Mesenchymal stem cell (in vitro differentiated cells and primary cell): ENCODE results near the gene BRMS1L.

Experiments
- DNase-seq: peaks from one replicate; pipeline ENCODE4 v3.0.0-alpha.2; 2013
- H2AFZ ChIP-seq: one replicate; pipeline ENCODE4 v1.6.1; 2013; ENCODE audit warnings: low read depth, mild to moderate bottlenecking, control low read depth, inconsistent platforms, low read length, moderate library complexity
- H2AK5ac ChIP-seq: 2 replicates; pipeline ENCODE4 v1.6.1; 2013; ENCODE audit warnings: low read length, moderate library complexity, mild to moderate bottlenecking, inconsistent platforms; ENCODE audit not compliant: severe bottlenecking
- H2BK120ac ChIP-seq: one replicate; pipeline ENCODE4 v1.6.1; 2013; ENCODE audit warnings: low read depth, mild to moderate bottlenecking, inconsistent platforms, low read length, moderate library complexity
- H2BK12ac ChIP-seq, 2 experiments: one replicate each; pipeline ENCODE4 v1.6.1; 2013; ENCODE audit warnings: inconsistent platforms in 2 of 2, low read length in 2 of 2, mild to moderate bottlenecking in 2 of 2, moderate library complexity in 2 of 2, control low read depth in 1 of 2
- H2BK15ac ChIP-seq: one replicate; pipeline ENCODE4 v1.6.1; 2013; ENCODE audit warnings: mild to moderate bottlenecking, low read depth, inconsistent platforms; ENCODE audit not compliant: poor library complexity, severe bottlenecking
- H2BK5ac ChIP-seq: 2 replicates; pipeline ENCODE4 v1.6.1; 2013; ENCODE audit warnings: low read depth, mild to moderate bottlenecking, low read length, control low read depth, inconsistent platforms; ENCODE audit not compliant: poor library complexity, severe bottlenecking
- H3K14ac ChIP-seq, 2 experiments: one replicate each; pipeline ENCODE4 v1.6.1; 2013; ENCODE audit warnings: inconsistent platforms in 2 of 2, low read length in 2 of 2, control low read depth in 1 of 2, mild to moderate bottlenecking in 1 of 2, moderate library complexity in 1 of 2
- H3K18ac ChIP-seq, 2 experiments: one replicate each; pipeline ENCODE4 v1.6.1; 2013; ENCODE audit warnings: inconsistent platforms in 2 of 2, low read length in 2 of 2, control low read depth in 1 of 2, low read depth in 1 of 2, mild to moderate bottlenecking in 1 of 2
- H3K23ac ChIP-seq, 2 experiments: one replicate each; pipeline ENCODE4 v1.6.1; 2013; ENCODE audit warnings: inconsistent platforms in 2 of 2, low read length in 2 of 2, mild to moderate bottlenecking in 2 of 2, moderate library complexity in 2 of 2, control low read depth in 1 of 2
- H3K27ac ChIP-seq: 2 replicates; pipeline ENCODE4 v1.5.1; 2013; ENCODE audit warnings: mild to moderate bottlenecking, moderate library complexity, low read length, control low read depth, inconsistent platforms; ENCODE audit not compliant: poor library complexity, severe bottlenecking
- H3K27me3 ChIP-seq, 2 experiments: 2 replicates each; pipeline versions ENCODE4 v1.6.1 to v1.7.0; 2013; ENCODE audit warnings: low read length in 2 of 2, mild to moderate bottlenecking in 2 of 2, moderate library complexity in 2 of 2, control low read depth in 1 of 2, inconsistent platforms in 1 of 2; ENCODE audit not compliant: control insufficient read depth in 1 of 2, insufficient read depth in 1 of 2
- H3K36me3 ChIP-seq, 2 experiments: 2 replicates each; pipeline versions ENCODE4 v1.6.1 to v1.7.0; 2013; ENCODE audit warnings: low read length in 2 of 2, control low read depth in 1 of 2, inconsistent platforms in 1 of 2, low read depth in 1 of 2, mild to moderate bottlenecking in 1 of 2; ENCODE audit not compliant: insufficient read depth in 2 of 2, control insufficient read depth in 1 of 2
- H3K4ac ChIP-seq, 2 experiments: one replicate each; pipeline ENCODE4 v1.6.1; 2013; ENCODE audit warnings: inconsistent platforms in 2 of 2, low read length in 2 of 2, mild to moderate bottlenecking in 2 of 2, moderate library complexity in 2 of 2, control low read depth in 1 of 2, low read depth in 1 of 2
- H3K4me1 ChIP-seq: 2 replicates; pipeline ENCODE4 v1.6.1; 2013; ENCODE audit warnings: low read depth, low read length, control low read depth; ENCODE audit not compliant: control insufficient read depth, insufficient read depth
- H3K4me2 ChIP-seq: 2 replicates; pipeline ENCODE4 v1.6.1; 2013; ENCODE audit warnings: low read length, mild to moderate bottlenecking, inconsistent platforms; ENCODE audit not compliant: poor library complexity, severe bottlenecking
- H3K4me3 ChIP-seq, 2 experiments: 2 replicates each; pipeline versions ENCODE4 v1.5.1 to v1.7.0; 2013; ENCODE audit warnings: low read length in 2 of 2, mild to moderate bottlenecking in 2 of 2, control low read depth in 1 of 2, low read depth in 1 of 2; ENCODE audit not compliant: insufficient read depth in 1 of 2
- H3K79me1 ChIP-seq: replicated peaks from 2 replicates; pipeline ENCODE4 v1.6.1; 2013; ENCODE audit warnings: mild to moderate bottlenecking, control low read depth, low read length, inconsistent platforms; ENCODE audit not compliant: poor library complexity, severe bottlenecking
- H3K9ac ChIP-seq: 2 replicates; pipeline ENCODE4 v1.7.0; 2013; ENCODE audit warnings: mild to moderate bottlenecking, low read length, moderate library complexity
- H3K9me3 ChIP-seq: 2 replicates; pipeline ENCODE4 v1.7.0; 2013; ENCODE audit warnings: mild to moderate bottlenecking, low read length; ENCODE audit not compliant: control insufficient read depth
- H4K8ac ChIP-seq: one replicate; pipeline ENCODE4 v1.6.1; 2013; ENCODE audit warnings: inconsistent platforms, mild to moderate bottlenecking, low read length, moderate library complexity
- H4K91ac ChIP-seq: one replicate; pipeline ENCODE4 v1.6.1; 2013; ENCODE audit warnings: mild to moderate bottlenecking, low read length, inconsistent platforms
- WGBS: methylation state at CpG from one replicate; pipeline ENCODE4 v1.1.7; 2013; ENCODE audit warnings: mixed read lengths; 5-methylcytosine and 5-hydroxymethylcytosine counted together

BRMS1L gene

DNA sequence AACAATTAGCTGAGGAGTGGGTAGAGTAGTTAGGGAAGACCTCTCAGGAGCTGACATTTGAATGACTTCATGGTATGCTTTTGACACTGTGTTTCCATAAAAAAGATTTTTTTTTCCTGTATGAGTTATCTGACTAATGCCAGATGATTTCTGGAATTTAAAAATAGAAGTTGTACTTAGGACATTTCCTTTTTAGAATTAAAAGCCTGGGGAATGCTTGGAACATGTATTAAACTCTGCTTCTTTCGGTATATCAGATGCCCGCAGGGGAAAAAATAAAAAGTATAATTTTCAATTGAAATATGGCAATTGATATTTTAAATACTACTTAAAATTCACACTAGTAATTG is 41.1 kb downstream of the BRMS1L start:
- Histone ChIP-seq H3K4me2 (no peak overlapping the region), H4K8ac (no peak overlapping the region), H2BK5ac (no peak overlapping the region), H2AK5ac (no peak overlapping the region), H2BK120ac (no peak overlapping the region), H3K9me3 (no peaks in the 10 kb centered on the region), H3K14ac (no peak overlapping the region), H2AFZ (no peak overlapping the region), H4K91ac (no peak overlapping the region), H2BK15ac (no peak overlapping the region), H2BK12ac (no peak overlapping the region), H3K9ac (no peak overlapping the region), H3K4me3 (no peak overlapping the region), H3K23ac (no peak overlapping the region), H3K27ac (no peak overlapping the region), H3K79me1 (no peaks in the 10 kb centered on the region), H3K27me3 (no peaks in the 10 kb centered on the region), H3K4me1 (no peaks in the 10 kb centered on the region), H3K18ac (no peak overlapping the region), H3K36me3 (peaks cover 9 to 32% of the 10 kb centered on the region in 2 experiments), H3K4ac (no peak overlapping the region)
- no peak for DNase-seq
- whole genome bisulfite sequencing, result no CpG with 5 or more reads among the region's 2 CpGs

DNA sequence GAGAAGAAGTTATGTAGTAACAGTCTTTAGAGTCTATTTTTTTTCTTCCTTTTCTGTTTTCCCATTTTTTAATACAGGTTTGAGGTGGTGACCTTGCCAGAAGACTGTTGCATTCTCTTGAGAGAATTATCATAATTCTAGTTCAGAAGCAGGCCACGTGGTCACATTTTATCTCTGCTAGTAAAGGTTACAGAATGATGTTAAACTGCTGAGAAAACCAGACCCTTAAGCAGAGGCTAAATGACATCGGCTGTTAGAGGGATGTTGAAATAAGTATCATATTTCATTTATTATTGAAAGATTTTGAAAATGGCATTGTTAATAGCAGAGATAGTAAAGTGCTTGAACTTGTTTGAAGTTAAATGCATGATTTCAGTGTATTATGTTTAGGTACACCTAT is 49.2 kb downstream of the BRMS1L start:
- no peaks in the 10 kb centered on the region for H3K9me3 ChIP-seq
- H3K27ac ChIP-seq, result no peak overlapping the region
- no peak overlapping the region for H3K14ac ChIP-seq
- no peak overlapping the region for H4K8ac ChIP-seq
- H2BK15ac ChIP-seq, result no peak overlapping the region
- H3K18ac ChIP-seq, result no peak overlapping the region
- peaks cover 0 to 3% of the 10 kb centered on the region in 2 experiments for H3K36me3 ChIP-seq
- WGBS, result 83% methylated on average over 2 of the region's 2 CpGs
- no peak overlapping the region for H2BK120ac ChIP-seq
- H2AK5ac ChIP-seq, result no peak overlapping the region
- H2BK5ac ChIP-seq, result no peak overlapping the region
- H3K79me1 ChIP-seq, result no peaks in the 10 kb centered on the region
- H3K27me3 ChIP-seq, result no peaks in the 10 kb centered on the region
- H3K23ac ChIP-seq, result no peak overlapping the region
- H2AFZ ChIP-seq, result no peak overlapping the region
- H2BK12ac ChIP-seq, result no peak overlapping the region
- no peak overlapping the region for H3K4me2 ChIP-seq
- H3K4me3 ChIP-seq, result no peak overlapping the region
- DNase-seq, result no peak
- H4K91ac ChIP-seq, result no peak overlapping the region
- no peaks in the 10 kb centered on the region for H3K4me1 ChIP-seq
- no peak overlapping the region for H3K9ac ChIP-seq
- no peak overlapping the region for H3K4ac ChIP-seq

GRCh38 chr14:35877276-35877675 is 51.1 kb downstream of the BRMS1L start:
- H3K4me1 ChIP-seq, result no peaks in the 10 kb centered on the region
- no peak overlapping the region for H3K27ac ChIP-seq
- no peak overlapping the region for H3K23ac ChIP-seq
- H2AK5ac ChIP-seq, result no peak overlapping the region
- H4K8ac ChIP-seq, result no peak overlapping the region
- no peak overlapping the region for H4K91ac ChIP-seq
- peaks cover 0 to 3% of the 10 kb centered on the region in 2 experiments for H3K36me3 ChIP-seq
- no peak overlapping the region for H2BK12ac ChIP-seq
- H3K27me3 ChIP-seq, result no peaks in the 10 kb centered on the region
- H3K9me3 ChIP-seq, result no peaks in the 10 kb centered on the region
- H2AFZ ChIP-seq, result no peak overlapping the region
- H3K18ac ChIP-seq, result no peak overlapping the region
- H3K14ac ChIP-seq, result no peak overlapping the region
- H3K9ac ChIP-seq, result no peak overlapping the region
- no peak overlapping the region for H2BK5ac ChIP-seq
- no peak overlapping the region for H2BK120ac ChIP-seq
- peak overlapping the region; percentile 15 for H3K4me2 ChIP-seq
- 97% methylated on average over 3 of the region's 3 CpGs for WGBS
- H2BK15ac ChIP-seq, result no peak overlapping the region
- no peak overlapping the region for H3K4me3 ChIP-seq
- H3K79me1 ChIP-seq, result no peaks in the 10 kb centered on the region
- DNase-seq, result no peak
- no peak overlapping the region for H3K4ac ChIP-seq

- no peak overlapping the region for H3K4ac ChIP-seq
- peak; percentile 94 for DNase-seq
- H3K9me3 ChIP-seq, result no peaks in the 10 kb centered on the region
- no peak overlapping the region for H2BK12ac ChIP-seq
- 3% methylated on average over 9 of the region's 9 CpGs for WGBS
- H3K9ac ChIP-seq, result peak overlapping the region; percentile 55
- H4K91ac ChIP-seq, result no peak overlapping the region
- H3K4me3 ChIP-seq, result no peak overlapping the region
- no peaks in the 10 kb centered on the region for H3K79me1 ChIP-seq
- no peak overlapping the region for H2BK120ac ChIP-seq
- H2AK5ac ChIP-seq, result no peak overlapping the region
- H3K4me1 ChIP-seq, result no peaks in the 10 kb centered on the region
- H3K23ac ChIP-seq, result no peak overlapping the region
- peaks cover 0 to 3% of the 10 kb centered on the region in 2 experiments for H3K36me3 ChIP-seq
- peak overlapping the region; percentile 59 for H3K27ac ChIP-seq
- no peak overlapping the region for H2BK5ac ChIP-seq
- peak overlapping the region in 1 of 2 experiments; percentile 56 for H3K18ac ChIP-seq
- no peaks in the 10 kb centered on the region for H3K27me3 ChIP-seq
- H2BK15ac ChIP-seq, result no peak overlapping the region
- H4K8ac ChIP-seq, result no peak overlapping the region
- H3K4me2 ChIP-seq, result no peak overlapping the region
- no peak overlapping the region for H2AFZ ChIP-seq
- no peak overlapping the region for H3K14ac ChIP-seq
Observed at GRCh38 chr14:35878272-35879150, 52.4 kb downstream of the BRMS1L start.
